IPS-15b (cell line): Measurements from ENCODE around the gene SH3GL1.

Experiments used
- H3K27me3 ChIP-seq: one replicate; pipeline ENCODE4 v1.6.1; 2013; ENCODE audit warnings: low read length; ENCODE audit not compliant: control insufficient read depth, insufficient read depth
- H3K36me3 ChIP-seq: one replicate; pipeline ENCODE4 v1.6.1; 2013; ENCODE audit warnings: low read length; ENCODE audit not compliant: control insufficient read depth, insufficient read depth
- H3K4me1 ChIP-seq: one replicate; pipeline ENCODE4 v1.6.1; 2013; ENCODE audit warnings: mild to moderate bottlenecking, low read length; ENCODE audit not compliant: control insufficient read depth, insufficient read depth
- H3K4me3 ChIP-seq: one replicate; pipeline ENCODE4 v1.5.1; 2013; ENCODE audit warnings: low read depth, low read length
- H3K9ac ChIP-seq: one replicate; pipeline ENCODE4 v1.6.1; 2013; ENCODE audit warnings: low read depth, mild to moderate bottlenecking, low read length
- H3K9me3 ChIP-seq: one replicate; pipeline ENCODE4 v1.6.1; 2013; ENCODE audit warnings: mild to moderate bottlenecking, low read length; ENCODE audit not compliant: control insufficient read depth, insufficient read depth

SH3GL1 gene

DNA sequence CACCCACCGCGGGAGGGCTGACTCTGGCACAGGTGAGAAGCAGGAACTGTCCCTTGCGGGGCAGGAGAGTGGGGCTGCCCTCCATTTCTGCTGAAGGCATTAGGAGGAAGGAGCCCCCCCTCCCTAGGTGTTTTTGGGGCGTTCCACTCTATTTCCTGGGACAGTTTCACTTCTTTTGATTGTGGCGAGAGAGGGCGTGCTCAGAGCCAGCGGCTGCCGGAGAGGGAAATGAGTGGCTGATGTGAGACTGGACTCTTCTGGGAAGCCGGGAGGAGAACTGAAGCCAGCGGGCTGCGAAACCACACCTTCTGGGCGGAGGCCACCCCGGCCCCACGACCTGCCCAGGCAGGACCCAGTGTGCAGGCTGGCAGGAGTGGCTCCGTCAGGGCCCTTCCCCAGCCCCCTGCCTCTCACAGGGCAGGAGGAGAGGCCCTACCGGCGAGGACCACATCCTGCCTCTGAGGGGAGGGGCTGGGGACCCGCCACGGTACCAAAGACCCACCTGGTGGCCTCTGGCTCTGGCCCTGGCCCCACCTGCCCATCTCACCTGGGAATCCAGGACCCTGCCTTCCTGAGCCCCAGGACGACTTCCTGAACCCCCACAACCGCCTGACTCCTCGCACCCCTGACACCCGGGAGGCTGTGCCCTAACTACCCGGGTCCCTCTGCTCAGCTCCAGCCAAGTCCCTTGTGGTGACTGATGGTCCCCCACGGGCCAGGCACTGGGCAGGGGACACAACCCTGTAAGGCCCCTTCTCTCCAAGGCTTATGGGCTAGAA, 31.0 kb downstream of the SH3GL1 start:
- peaks cover 20% of the 10 kb centered on the region for H3K36me3 ChIP-seq
- H3K9me3 ChIP-seq, result no peaks in the 10 kb centered on the region
- H3K4me1 ChIP-seq, result peaks cover 3% of the 10 kb centered on the region
- H3K4me3 ChIP-seq, result no peak overlapping the region
- no peaks in the 10 kb centered on the region for H3K27me3 ChIP-seq
- peak overlapping the region; percentile 47 for H3K9ac ChIP-seq

DNA sequence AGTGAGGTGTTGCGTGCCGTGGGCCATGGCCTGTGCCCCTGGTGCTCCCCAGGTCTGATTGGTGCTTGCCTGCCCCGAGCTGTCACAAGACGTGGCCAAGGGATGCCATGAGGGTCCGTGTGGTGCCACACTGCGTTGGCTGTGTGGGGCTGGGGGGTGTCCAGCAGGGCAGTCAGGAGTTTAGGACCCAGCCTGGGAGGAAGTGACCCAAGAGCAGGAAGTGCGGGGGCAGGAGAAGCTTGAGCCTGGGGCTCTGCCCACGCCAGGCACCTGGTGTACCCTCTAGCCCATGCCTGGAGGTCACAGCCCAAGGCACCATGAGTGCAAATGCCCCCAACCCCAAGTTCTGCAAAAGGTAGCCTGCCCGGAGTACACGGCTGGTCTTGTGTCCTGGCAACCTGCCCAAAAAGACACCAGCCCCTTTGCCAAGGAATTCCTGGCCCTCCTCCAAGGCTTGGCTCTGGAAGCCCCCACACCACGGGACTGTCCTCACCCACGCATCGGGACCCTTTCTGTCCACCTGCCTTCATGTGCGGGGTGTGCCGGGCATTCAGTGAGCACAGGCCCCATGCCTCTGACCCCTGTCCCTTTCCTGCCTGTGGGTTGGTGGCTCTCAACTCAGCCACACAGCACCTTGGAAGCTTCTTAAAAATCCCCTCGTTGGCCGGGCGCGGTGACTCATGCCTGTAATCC, 32.1 kb downstream of the SH3GL1 start:
- peaks cover 3% of the 10 kb centered on the region for H3K4me1 ChIP-seq
- H3K27me3 ChIP-seq, result no peaks in the 10 kb centered on the region
- no peak overlapping the region for H3K9ac ChIP-seq
- H3K4me3 ChIP-seq, result no peak overlapping the region
- H3K36me3 ChIP-seq, result peaks cover 28% of the 10 kb centered on the region
- H3K9me3 ChIP-seq, result no peaks in the 10 kb centered on the region

DNA sequence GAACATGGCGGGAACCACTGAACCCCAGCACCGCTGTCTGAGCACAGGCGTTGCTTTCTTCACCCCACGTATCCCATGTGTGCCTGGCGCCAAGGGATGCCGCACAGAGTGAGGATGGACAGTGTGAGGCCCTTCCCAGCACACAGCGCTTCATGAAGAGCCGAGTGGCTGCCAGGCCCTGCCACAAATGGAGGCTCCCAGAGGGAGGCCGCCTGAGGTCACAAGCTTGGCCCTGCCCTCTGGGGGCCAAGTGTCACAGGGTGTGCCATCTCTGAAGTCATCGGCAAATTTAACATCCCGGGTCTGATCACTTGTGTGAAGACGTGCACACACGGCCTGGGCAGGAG, 32.6 kb downstream of the SH3GL1 start:
- H3K36me3 ChIP-seq, result peaks cover 30% of the 10 kb centered on the region
- no peaks in the 10 kb centered on the region for H3K9me3 ChIP-seq
- no peak overlapping the region for H3K9ac ChIP-seq
- no peak overlapping the region for H3K4me3 ChIP-seq
- peaks cover 3% of the 10 kb centered on the region for H3K4me1 ChIP-seq
- no peaks in the 10 kb centered on the region for H3K27me3 ChIP-seq

DNA sequence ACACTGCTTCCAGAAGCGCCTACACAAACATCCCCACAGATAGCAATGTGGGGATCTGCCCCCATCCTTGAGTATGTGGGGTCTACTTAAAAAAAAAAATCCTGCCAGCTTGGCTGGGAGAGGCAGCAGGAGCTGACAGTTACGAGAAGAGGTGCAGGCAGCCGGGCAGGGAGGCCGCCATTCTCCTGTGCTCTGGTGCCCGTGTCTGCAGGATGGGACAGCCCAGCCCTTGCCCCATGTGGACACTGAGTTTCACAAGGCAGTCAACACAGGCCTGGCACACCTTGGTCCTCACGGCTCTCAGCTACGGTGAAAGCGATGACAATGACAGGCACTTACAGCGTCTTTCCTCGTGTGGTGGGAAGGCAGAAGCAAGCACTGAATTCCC, 33.0 kb downstream of the SH3GL1 start:
- no peaks in the 10 kb centered on the region for H3K27me3 ChIP-seq
- no peak overlapping the region for H3K4me3 ChIP-seq
- H3K4me1 ChIP-seq, result peaks cover 3% of the 10 kb centered on the region
- peaks cover 34% of the 10 kb centered on the region for H3K36me3 ChIP-seq
- H3K9me3 ChIP-seq, result no peaks in the 10 kb centered on the region
- H3K9ac ChIP-seq, result no peak overlapping the region

DNA sequence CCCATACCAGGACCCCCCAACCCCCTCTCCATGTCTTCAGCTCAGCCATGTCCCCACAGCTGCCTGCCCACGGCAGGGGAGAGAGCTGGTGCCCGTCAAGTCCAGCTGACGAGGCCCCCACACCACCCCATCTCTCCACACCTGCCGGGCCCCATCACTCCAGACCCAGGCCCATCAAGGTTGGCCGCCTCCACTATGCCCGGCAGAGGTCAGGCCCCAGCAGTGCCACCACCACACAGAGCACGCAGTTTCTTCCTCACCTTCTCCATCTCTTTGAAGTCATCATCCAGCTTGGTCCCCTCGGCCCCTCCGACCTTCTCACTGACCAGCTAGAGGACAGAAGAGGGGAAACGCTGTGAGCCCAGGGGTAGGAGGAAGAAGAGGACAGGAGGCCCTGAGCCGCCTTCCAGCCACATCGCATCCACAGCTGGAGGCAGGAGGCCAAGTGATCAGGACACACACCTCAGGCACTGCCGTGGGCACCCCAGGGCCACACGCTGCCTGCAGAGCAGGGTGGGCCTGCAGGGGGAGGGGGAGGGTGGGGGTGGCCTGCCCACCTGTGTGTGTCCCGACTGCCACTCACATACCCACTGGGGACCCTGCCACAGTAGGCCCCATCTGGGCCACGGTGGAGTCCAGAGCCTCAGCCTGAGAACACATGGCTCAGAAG, 33.5 kb downstream of the SH3GL1 start:
- H3K9ac ChIP-seq, result no peak overlapping the region
- H3K9me3 ChIP-seq, result no peaks in the 10 kb centered on the region
- H3K4me3 ChIP-seq, result no peak overlapping the region
- peaks cover 3% of the 10 kb centered on the region for H3K4me1 ChIP-seq
- peaks cover 39% of the 10 kb centered on the region for H3K36me3 ChIP-seq
- no peaks in the 10 kb centered on the region for H3K27me3 ChIP-seq

DNA sequence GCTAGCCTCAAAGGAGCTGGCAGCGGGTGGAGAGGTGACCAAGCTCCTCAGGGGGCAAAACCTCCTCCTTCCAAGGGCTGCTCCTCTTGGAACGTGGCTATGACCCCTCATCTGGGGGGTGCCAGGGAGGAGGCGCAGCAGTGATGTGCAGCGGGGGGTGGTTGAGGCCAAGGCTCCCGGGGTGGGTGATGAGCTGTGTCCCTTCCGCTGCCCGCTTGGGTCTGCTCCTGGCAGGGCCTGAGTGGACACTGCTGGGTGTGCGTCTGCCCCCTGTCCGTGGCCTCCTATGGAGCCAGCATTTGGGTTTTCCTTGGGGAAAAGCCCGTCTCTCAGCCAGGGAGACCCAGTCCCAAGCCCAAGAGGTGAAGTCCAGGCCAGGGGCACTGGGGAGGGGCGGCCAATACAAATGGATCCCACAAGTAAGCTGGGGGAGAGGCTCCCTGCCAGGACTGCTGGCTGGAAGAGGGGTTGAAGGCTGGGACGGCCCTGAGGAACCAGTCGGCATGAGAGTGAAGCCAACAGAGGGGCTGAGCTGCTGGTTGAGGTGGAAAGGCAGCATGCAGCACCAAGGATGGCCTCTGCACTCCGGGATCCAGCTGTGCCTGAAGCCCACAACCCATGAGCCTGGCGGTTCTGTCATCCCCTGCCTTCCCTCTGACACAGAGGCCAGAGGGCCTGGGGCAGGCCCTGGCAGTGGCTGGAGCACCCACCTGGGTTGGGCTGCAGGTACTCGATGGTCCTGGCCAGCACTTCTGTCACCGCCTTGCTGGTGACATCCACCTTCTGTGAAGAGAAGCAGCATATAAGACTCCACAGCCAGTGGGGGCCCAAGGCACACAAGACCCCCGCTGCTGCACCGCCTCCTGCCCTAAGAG, 34.3 kb downstream of the SH3GL1 start:
- H3K36me3 ChIP-seq, result peaks cover 36% of the 10 kb centered on the region
- no peaks in the 10 kb centered on the region for H3K27me3 ChIP-seq
- no peak overlapping the region for H3K4me3 ChIP-seq
- no peaks in the 10 kb centered on the region for H3K9me3 ChIP-seq
- no peak overlapping the region for H3K9ac ChIP-seq
- H3K4me1 ChIP-seq, result peaks cover 3% of the 10 kb centered on the region

DNA sequence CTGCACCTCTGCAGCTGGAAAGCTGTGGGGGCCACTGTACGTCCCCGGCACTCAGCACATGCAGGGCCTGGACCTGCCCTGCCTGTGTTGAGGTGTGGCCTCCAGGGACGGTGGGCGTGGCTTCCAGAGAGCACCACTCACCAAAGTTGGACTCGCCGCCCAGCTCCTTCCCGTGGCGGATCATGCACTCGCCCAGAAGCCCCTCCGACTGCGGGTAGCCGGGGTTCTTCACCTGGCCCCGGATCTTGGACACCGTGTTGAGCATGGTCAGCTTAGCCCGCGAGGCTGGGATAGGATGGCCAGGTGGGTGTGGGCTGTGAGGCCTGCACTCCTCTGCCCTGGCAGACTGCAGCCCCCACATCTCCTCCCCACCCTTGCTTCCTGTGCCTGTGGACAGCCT, 35.0 kb downstream of the SH3GL1 start:
- Histone ChIP-seq H3K36me3 (peaks cover 36% of the 10 kb centered on the region), H3K9ac (no peak overlapping the region), H3K4me3 (no peak overlapping the region), H3K9me3 (no peaks in the 10 kb centered on the region), H3K27me3 (no peaks in the 10 kb centered on the region), H3K4me1 (peaks cover 3% of the 10 kb centered on the region)

DNA sequence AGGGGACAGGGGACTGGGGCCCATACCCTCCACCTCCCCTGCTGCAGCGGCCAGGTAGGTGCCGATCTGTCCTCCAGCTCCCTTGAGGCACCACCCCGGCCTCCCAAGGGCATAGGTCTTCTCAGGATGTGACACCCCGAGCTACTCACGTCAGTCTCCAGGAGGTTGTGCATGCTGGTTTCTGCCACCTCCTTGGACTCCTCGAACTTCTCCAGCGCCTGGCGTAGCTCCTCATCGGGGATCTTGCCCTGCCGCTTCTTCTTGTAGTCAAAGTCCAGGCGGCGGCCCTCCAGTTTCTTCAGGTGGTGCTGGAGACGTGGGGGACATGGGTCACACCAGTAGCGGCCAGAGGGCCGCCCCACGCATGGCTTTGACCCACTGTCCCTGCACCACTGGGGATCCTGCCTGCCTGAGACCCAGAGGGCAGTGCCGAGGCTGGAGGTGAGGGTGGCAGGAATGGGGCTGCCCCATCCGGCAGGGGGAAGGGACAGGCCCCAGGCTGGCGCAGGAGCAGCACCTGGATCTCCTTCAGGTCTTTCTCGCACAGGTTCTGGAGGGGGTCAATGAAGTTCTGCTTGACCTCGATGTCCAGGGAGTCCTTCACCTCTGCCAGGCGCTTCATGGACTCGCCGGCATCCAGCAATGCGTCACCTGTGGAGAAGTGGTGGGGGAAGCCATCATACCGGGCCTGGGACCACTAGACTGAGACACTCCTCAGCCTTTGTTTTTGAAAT, 36.6 kb downstream of the SH3GL1 start:
- Histone ChIP-seq H3K4me1 (no peaks in the 10 kb centered on the region), H3K36me3 (peaks cover 47% of the 10 kb centered on the region), H3K9ac (no peak overlapping the region), H3K9me3 (no peaks in the 10 kb centered on the region), H3K27me3 (no peaks in the 10 kb centered on the region), H3K4me3 (no peak overlapping the region)

DNA sequence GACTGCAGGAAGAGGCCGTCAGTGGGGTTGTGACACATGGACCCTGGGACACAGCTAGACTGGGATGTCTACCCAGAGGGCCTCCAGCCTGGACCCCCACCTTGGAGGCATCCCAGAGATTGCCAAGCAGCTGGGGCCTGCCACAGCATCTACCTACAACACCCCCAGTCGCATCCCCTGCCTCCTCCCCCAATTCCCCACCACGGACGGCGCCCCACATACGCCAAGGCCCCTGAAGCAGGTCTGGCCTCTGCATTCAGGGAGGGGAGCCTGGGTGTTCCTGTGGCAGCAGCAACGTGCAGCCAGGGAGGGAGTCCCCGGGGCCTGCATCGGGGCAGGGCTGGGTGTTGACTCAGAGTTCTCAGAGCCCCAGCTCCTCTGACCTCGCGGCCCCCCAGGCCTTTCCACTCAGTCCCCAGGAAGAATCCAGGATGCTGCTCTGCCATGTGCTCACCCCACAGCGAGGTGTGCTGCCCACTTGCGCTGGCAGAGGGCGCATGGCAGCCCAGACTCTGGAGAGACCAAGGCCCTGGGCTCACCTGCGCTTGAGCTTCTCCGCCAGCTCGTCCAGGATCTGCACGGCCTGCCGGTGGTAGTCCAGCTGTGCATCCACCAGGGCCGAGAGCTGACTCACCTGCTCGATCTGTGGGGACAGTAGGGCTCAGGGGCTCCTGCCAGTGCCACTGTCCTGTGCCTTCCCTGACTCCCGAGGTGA, 37.4 kb downstream of the SH3GL1 start:
- H3K4me1 ChIP-seq, result no peaks in the 10 kb centered on the region
- peaks cover 51% of the 10 kb centered on the region for H3K36me3 ChIP-seq
- no peak overlapping the region for H3K9ac ChIP-seq
- no peak overlapping the region for H3K4me3 ChIP-seq
- H3K27me3 ChIP-seq, result no peaks in the 10 kb centered on the region
- no peaks in the 10 kb centered on the region for H3K9me3 ChIP-seq

DNA sequence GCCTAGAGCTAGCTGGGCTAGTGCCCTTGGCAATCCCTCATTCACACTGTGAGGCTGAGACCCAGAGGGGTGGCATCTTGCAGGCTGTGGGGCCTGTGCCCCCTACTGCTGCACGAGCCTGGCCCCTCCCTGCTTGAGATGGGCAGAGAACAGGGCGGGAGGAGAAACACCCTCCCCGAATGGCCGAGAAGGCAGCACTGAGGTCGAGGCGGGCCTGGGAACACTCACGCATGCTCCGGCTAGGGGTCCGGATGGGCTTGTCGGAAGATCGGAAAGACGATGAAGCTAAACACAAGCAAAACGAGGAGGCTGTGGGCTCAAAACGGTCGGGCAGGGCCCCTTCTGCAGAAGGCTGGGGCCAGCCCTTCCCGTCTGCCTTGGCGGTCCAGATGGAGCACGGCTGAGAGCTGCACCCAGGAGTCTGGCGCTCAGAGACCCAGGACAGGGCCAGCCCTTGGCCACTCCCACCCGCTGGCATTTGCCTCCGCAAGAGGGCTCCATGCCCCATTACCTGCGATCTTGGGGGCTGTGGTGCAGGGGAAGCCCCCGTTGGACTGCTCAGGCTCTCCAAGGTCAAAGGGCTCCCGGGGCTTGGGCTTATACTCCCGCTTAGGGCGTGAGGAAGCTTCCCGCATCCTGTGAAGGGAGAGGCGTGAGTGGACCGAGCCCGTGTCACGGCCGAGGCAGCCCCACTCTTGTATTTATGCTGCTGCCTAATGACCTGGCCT, 38.1 kb downstream of the SH3GL1 start:
- Histone ChIP-seq H3K4me3 (no peak overlapping the region), H3K4me1 (no peaks in the 10 kb centered on the region), H3K36me3 (peaks cover 51% of the 10 kb centered on the region), H3K9me3 (no peaks in the 10 kb centered on the region), H3K9ac (no peak overlapping the region), H3K27me3 (no peaks in the 10 kb centered on the region)
